Epithelial cell of proximal tubule (primary cell): ENCODE results near the gene NF1. TPM values are rescaled to one million over a fixed set of nuclear protein-coding genes. Genes with fewer than 3 reads are reported as not detected.

Source experiments
- DNase-seq: peaks from one replicate; pipeline ENCODE4 v3.0.0-alpha.2; 2011; ENCODE audit warnings: low read depth
- H3K4me3 ChIP-seq: 2 replicates; pipeline ENCODE4 v1.5.1; 2011; ENCODE audit warnings: low read depth, mild to moderate bottlenecking, low read length
- CTCF ChIP-seq: conservative IDR thresholded peaks from 2 replicates; pipeline ENCODE4 v1.5.1; 2012; ENCODE audit warnings: low read depth, mild to moderate bottlenecking, low read length
- total RNA-seq: library from RNA; depleted of rRNA; stranded (reverse); fragments of >200 nt; gene quantifications from 2 replicates; pipeline ENCODE4 v1.2.3, GENCODE V29; 2015

The NF1 gene
- total RNA-seq, 1 donor from 2014 or later = 40.2 TPM

GRCh38 chr17:31390426-31390747, 295.6 kb downstream of the NF1 start:
- no peak overlapping the region for H3K4me3 ChIP-seq
- DNase-seq = no peak
- TF ChIP-seq CTCF = no peak

GRCh38 chr17:31390748-31391495, 296.1 kb downstream of the NF1 start:
- DNase-seq = no peak
- H3K4me3 ChIP-seq = no peak overlapping the region
- no peak for TF ChIP-seq CTCF

- no peak for TF ChIP-seq CTCF
- H3K4me3 ChIP-seq = no peak within 1 kb of the TSS
These were observed 296.7 kb downstream of the NF1 start, which contains the start of gene RAB11FIP4 for GRCh38 chr17:31391496-31391949. Gene RAB11FIP4 (plus strand): TSS chr17:31391675. CDS start chr17:31391853, 178 bp downstream.

GRCh38 chr17:31392002-31392855, 297.5 kb downstream of the NF1 start:
- TF ChIP-seq CTCF = no peak
- no peak overlapping the region for H3K4me3 ChIP-seq

More at GRCh38 chr17:31391496-31391949, 296.7 kb downstream of the NF1 start, which contains the start of gene RAB11FIP4:
- DNase-seq = no peak

GRCh38 chr17:31392856-31393748, 298.3 kb downstream of the NF1 start:
- no peak for DNase-seq
- no peak for TF ChIP-seq CTCF
- no peak overlapping the region for H3K4me3 ChIP-seq

More at GRCh38 chr17:31392002-31392855, 297.5 kb downstream of the NF1 start:
- no peak for DNase-seq

- no peak for TF ChIP-seq CTCF
- DNase-seq = no peak
- H3K4me3 ChIP-seq = no peak overlapping the region
These were observed 299.0 kb downstream of the NF1 start for GRCh38 chr17:31393749-31394146.
